K562 (cell line): ENCODE data around the gene PBXIP1. TPM values are rescaled to one million over a fixed set of nuclear protein-coding genes. Genes with fewer than 3 reads are reported as not detected.
A peak's percentile ranks its signal among the peaks of the same experiment; 100 is the strongest.

Experiments used
- CHD2 ChIP-seq: IDR thresholded peaks from 2 replicates; pipeline ENCODE4 v1.6.1; 2011; ENCODE audit warnings: low read depth, low read length
- HMG20B ChIP-seq: fragments of 250-450 bp; sonication (Bioruptor Pico); IDR thresholded peaks from 2 replicates; pipeline ENCODE4 v1.5.0; 2021; ENCODE audit warnings: mild to moderate bottlenecking
- MCM7 ChIP-seq, 2 experiments: fragments of 450-650 bp; IDR thresholded peaks; 2 replicates each; pipeline ENCODE4 v1.6.1; 2016 to 2018
- MYC ChIP-seq, 2 experiments: fragments of 250-450 bp in 1 of 2; sonication (Bioruptor Pico) in 1 of 2; IDR thresholded peaks; 2 replicates each; pipeline versions ENCODE4 v1.5.1 to v1.6.1; 2012 to 2021; ENCODE audit warnings: low read depth in 2 of 2, borderline replicate concordance in 1 of 2, improper control_type of control experiment in 1 of 2, low read length in 1 of 2, mild to moderate bottlenecking in 1 of 2, moderate library complexity in 1 of 2
- PHTF2 ChIP-seq: fragments of 250-450 bp; sonication (Bioruptor Pico); IDR thresholded peaks from 2 replicates; pipeline ENCODE4 v1.5.0; 2021; ENCODE audit warnings: mild to moderate bottlenecking
- SIN3A ChIP-seq, 2 experiments: fragments of 150-350 bp in 1 of 2; IDR thresholded peaks; 2 replicates each; pipeline ENCODE4 v1.6.1; 2011 to 2016; ENCODE audit warnings: borderline replicate concordance in 2 of 2, low read depth in 2 of 2, low read length in 2 of 2, mild to moderate bottlenecking in 2 of 2, moderate library complexity in 2 of 2; ENCODE audit not compliant: control insufficient read depth in 1 of 2
- SPI1 ChIP-seq: IDR thresholded peaks from 2 replicates; pipeline ENCODE4 v1.6.1; 2011; ENCODE audit warnings: low read depth, low read length, control low read depth, borderline replicate concordance
- TCFL5 ChIP-seq: fragments of 250-450 bp; sonication (Bioruptor Pico); conservative IDR thresholded peaks from 2 replicates; pipeline ENCODE4 v1.6.1; 2021; ENCODE audit warnings: mild to moderate bottlenecking, moderate library complexity, matching md5 sums
- ZNF253 ChIP-seq: fragments of 250-450 bp; sonication (Bioruptor Pico); conservative IDR thresholded peaks from 2 replicates; pipeline ENCODE4 v1.6.1; 2021; ENCODE audit warnings: mild to moderate bottlenecking
- ZNF561 ChIP-seq: fragments of 450-650 bp; formaldehyde crosslinking; conservative IDR thresholded peaks from 2 replicates; pipeline ENCODE4 v1.4.0; 2020; ENCODE audit warnings: mild to moderate bottlenecking, moderate library complexity
- polyA plus RNA-seq, 8 experiments: library from polyadenylated mRNA; depleted of rRNA in 4 of 8; stranded (reverse) in 5 of 8; unstranded in 3 of 8; fragments of >200 nt; fragmentation: Nextera tagmentation in 2 of 8; fragmentation: Illumina TruSeq in 1 of 8; extraction: Ambion mirVana in 2 of 8; extraction: Trizol in 1 of 8; gene quantifications; 2 replicates each; pipeline versions ENCODE4 v1.2.1 to v1.2.3, GENCODE V29; 2011 to 2014; ENCODE audit warnings: inconsistent platforms in 1 of 8, missing spikeins in 1 of 8
- total RNA-seq, 7 experiments: library from RNA; depleted of rRNA in 6 of 7; stranded (reverse); fragments of >200 nt in 6 of 7; fragmentation: Illumina TruSeq in 2 of 7; extraction: Trizol in 2 of 7; gene quantifications; 2 replicates each; pipeline versions ENCODE4 v1.2.1 to v1.2.3, GENCODE V29; 2011 to 2021; ENCODE audit warnings: low replicate concordance in 1 of 7
- TF ChIP-seq, protein P1 (sequence below): fragments of 450-650 bp; IDR thresholded peaks from 2 replicates; pipeline ENCODE4 v1.6.1; 2016; ENCODE audit warnings: mild to moderate bottlenecking, moderate library complexity
- TF ChIP-seq, protein P2 (sequence below): fragments of 450-650 bp; IDR thresholded peaks from 2 replicates; pipeline ENCODE4 v1.7.1; 2018; ENCODE audit warnings: mild to moderate bottlenecking, low read depth; ENCODE audit not compliant: partially characterized antibody

PBXIP1 gene
- total and polyA plus RNA-seq, 9 of the 15 experiments (the other 6 are each of a cell fraction or from before 2014, with no cell fraction given) = 0.13 to 8.3 (median 5.8) TPM

GRCh38 chr1:154961207-154962155, 5.6 kb upstream of the PBXIP1 start, which contains the start of gene PYGO2 (continued):
- no peak for TF ChIP-seq ZNF561 (CRISPR knock-in tag)
- no peak for TF ChIP-seq ZNF253
- peak; percentile 58; the same call in 1 of the 2 replicates for TF ChIP-seq MYC (IDR thresholded peaks at IDR 0.05; ENCODE audit: low read depth, low read length)
- peak; percentile 39; the same call in 1 of the 2 replicates for TF ChIP-seq MYC (CRISPR knock-in tag; IDR thresholded peaks at IDR 0.05; ENCODE audit: borderline replicate concordance, low read depth)
- no peak for TF ChIP-seq HMG20B (CRISPR knock-in tag)
- TF ChIP-seq MCM7 (IDR thresholded peaks at IDR 0.05) = no peak
- TF ChIP-seq, protein P1, sequence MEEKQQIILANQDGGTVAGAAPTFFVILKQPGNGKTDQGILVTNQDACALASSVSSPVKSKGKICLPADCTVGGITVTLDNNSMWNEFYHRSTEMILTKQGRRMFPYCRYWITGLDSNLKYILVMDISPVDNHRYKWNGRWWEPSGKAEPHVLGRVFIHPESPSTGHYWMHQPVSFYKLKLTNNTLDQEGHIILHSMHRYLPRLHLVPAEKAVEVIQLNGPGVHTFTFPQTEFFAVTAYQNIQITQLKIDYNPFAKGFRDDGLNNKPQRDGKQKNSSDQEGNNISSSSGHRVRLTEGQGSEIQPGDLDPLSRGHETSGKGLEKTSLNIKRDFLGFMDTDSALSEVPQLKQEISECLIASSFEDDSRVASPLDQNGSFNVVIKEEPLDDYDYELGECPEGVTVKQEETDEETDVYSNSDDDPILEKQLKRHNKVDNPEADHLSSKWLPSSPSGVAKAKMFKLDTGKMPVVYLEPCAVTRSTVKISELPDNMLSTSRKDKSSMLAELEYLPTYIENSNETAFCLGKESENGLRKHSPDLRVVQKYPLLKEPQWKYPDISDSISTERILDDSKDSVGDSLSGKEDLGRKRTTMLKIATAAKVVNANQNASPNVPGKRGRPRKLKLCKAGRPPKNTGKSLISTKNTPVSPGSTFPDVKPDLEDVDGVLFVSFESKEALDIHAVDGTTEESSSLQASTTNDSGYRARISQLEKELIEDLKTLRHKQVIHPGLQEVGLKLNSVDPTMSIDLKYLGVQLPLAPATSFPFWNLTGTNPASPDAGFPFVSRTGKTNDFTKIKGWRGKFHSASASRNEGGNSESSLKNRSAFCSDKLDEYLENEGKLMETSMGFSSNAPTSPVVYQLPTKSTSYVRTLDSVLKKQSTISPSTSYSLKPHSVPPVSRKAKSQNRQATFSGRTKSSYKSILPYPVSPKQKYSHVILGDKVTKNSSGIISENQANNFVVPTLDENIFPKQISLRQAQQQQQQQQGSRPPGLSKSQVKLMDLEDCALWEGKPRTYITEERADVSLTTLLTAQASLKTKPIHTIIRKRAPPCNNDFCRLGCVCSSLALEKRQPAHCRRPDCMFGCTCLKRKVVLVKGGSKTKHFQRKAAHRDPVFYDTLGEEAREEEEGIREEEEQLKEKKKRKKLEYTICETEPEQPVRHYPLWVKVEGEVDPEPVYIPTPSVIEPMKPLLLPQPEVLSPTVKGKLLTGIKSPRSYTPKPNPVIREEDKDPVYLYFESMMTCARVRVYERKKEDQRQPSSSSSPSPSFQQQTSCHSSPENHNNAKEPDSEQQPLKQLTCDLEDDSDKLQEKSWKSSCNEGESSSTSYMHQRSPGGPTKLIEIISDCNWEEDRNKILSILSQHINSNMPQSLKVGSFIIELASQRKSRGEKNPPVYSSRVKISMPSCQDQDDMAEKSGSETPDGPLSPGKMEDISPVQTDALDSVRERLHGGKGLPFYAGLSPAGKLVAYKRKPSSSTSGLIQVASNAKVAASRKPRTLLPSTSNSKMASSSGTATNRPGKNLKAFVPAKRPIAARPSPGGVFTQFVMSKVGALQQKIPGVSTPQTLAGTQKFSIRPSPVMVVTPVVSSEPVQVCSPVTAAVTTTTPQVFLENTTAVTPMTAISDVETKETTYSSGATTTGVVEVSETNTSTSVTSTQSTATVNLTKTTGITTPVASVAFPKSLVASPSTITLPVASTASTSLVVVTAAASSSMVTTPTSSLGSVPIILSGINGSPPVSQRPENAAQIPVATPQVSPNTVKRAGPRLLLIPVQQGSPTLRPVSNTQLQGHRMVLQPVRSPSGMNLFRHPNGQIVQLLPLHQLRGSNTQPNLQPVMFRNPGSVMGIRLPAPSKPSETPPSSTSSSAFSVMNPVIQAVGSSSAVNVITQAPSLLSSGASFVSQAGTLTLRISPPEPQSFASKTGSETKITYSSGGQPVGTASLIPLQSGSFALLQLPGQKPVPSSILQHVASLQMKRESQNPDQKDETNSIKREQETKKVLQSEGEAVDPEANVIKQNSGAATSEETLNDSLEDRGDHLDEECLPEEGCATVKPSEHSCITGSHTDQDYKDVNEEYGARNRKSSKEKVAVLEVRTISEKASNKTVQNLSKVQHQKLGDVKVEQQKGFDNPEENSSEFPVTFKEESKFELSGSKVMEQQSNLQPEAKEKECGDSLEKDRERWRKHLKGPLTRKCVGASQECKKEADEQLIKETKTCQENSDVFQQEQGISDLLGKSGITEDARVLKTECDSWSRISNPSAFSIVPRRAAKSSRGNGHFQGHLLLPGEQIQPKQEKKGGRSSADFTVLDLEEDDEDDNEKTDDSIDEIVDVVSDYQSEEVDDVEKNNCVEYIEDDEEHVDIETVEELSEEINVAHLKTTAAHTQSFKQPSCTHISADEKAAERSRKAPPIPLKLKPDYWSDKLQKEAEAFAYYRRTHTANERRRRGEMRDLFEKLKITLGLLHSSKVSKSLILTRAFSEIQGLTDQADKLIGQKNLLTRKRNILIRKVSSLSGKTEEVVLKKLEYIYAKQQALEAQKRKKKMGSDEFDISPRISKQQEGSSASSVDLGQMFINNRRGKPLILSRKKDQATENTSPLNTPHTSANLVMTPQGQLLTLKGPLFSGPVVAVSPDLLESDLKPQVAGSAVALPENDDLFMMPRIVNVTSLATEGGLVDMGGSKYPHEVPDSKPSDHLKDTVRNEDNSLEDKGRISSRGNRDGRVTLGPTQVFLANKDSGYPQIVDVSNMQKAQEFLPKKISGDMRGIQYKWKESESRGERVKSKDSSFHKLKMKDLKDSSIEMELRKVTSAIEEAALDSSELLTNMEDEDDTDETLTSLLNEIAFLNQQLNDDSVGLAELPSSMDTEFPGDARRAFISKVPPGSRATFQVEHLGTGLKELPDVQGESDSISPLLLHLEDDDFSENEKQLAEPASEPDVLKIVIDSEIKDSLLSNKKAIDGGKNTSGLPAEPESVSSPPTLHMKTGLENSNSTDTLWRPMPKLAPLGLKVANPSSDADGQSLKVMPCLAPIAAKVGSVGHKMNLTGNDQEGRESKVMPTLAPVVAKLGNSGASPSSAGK = no peak
- TF ChIP-seq TCFL5 (CRISPR knock-in tag) = no peak
- TF ChIP-seq, protein P2, sequence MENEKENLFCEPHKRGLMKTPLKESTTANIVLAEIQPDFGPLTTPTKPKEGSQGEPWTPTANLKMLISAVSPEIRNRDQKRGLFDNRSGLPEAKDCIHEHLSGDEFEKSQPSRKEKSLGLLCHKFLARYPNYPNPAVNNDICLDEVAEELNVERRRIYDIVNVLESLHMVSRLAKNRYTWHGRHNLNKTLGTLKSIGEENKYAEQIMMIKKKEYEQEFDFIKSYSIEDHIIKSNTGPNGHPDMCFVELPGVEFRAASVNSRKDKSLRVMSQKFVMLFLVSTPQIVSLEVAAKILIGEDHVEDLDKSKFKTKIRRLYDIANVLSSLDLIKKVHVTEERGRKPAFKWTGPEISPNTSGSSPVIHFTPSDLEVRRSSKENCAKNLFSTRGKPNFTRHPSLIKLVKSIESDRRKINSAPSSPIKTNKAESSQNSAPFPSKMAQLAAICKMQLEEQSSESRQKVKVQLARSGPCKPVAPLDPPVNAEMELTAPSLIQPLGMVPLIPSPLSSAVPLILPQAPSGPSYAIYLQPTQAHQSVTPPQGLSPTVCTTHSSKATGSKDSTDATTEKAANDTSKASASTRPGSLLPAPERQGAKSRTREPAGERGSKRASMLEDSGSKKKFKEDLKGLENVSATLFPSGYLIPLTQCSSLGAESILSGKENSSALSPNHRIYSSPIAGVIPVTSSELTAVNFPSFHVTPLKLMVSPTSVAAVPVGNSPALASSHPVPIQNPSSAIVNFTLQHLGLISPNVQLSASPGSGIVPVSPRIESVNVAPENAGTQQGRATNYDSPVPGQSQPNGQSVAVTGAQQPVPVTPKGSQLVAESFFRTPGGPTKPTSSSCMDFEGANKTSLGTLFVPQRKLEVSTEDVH = peak; percentile 60
- peak; percentile 17; the same call in 1 of the 2 replicates for TF ChIP-seq CHD2
- peak; percentile 59; the same call in 1 of the 2 replicates for TF ChIP-seq PHTF2 (CRISPR knock-in tag)
- peak; percentile 24; the same call in 1 of the 2 replicates for TF ChIP-seq SPI1
- TF ChIP-seq SIN3A (IDR thresholded peaks at IDR 0.05; ENCODE audit: borderline replicate concordance in 2 of 2, control insufficient read depth in 1 of 2, low read depth in 2 of 2, low read length in 2 of 2) = peak in 1 of 2 experiments; percentile 53; a peak in 2 of 4 replicates
